GM18499 (cell line): ENCODE data around the gene OR5K4.
"Not testable (repeated sequence)": the region's sequence is repeated elsewhere in the genome, so short reads cannot be mapped to it uniquely, and the experiment has no call there.

Experiments used
- ATAC-seq: cut with Tn5 transposase; IDR thresholded peaks from one replicate; pipeline ENCODE4 v1.9.1; 2021; ENCODE audit warnings: moderate number of reproducible peaks; ENCODE audit not compliant: insufficient read depth, unreplicated experiment

Gene OR5K4

GRCh38 chr3:98367464-98368246 lies 14.0 kb downstream of the OR5K4 start:
- ATAC-seq, result no peak

- ATAC-seq, result no peak
Measured at GRCh38 chr3:98371186-98371585, 17.5 kb downstream of the OR5K4 start.

DNA sequence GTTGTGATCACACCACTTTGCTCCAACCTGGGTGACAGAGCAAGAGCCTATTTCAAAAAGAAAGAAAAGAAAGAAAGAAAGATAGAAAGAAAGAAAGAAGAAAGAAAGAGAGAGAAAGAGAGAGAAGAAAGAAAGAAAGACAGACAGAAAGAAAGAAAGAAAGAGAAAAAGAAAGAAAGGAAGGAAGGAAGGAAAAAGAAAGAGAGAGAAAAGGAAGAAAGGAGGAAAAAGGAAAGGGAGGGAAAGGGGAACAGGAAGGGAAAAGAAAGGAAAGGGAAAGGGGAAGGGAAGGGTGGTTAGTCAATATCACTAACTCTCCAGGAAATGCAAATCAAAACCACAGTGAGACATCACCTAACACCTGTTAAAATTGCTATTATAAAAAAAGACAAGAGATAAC lies 18.2 kb downstream of the OR5K4 start:
- no peak for ATAC-seq

GRCh38 chr3:98372445-98372844 lies 18.8 kb downstream of the OR5K4 start:
- ATAC-seq, result no peak

GRCh38 chr3:98376631-98377030 lies 23.0 kb downstream of the OR5K4 start:
- no peak for ATAC-seq

DNA sequence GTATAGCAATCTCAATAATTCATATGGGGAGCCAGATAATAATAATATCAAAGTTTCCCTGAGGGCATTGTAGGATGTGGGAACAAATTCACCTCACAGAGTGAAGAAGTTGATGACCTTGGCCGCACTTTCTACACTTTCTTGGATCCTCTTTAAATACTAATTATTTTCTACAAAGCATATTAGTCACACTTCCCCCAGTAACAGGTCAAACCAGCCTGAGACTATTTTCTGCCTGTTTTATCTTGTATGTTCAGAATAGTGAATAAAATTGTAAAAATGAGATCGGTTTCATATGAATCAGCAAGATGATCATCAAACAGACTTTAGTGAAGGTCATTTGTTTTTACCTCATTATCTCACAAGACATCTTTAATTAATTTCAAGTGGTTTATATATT lies 34.5 kb downstream of the OR5K4 start:
- ATAC-seq, result no peak

GRCh38 chr3:98390366-98390765 lies 36.7 kb downstream of the OR5K4 start, which contains the start of gene OR5K3:
OR5K3 (plus strand) TSS chr3:98390666; CDS start chr3:98390666, 0 bp downstream.
- ATAC-seq, result no peak

- no peak for ATAC-seq
Measured at GRCh38 chr3:98395101-98395500, 41.4 kb downstream of the OR5K4 start.

DNA sequence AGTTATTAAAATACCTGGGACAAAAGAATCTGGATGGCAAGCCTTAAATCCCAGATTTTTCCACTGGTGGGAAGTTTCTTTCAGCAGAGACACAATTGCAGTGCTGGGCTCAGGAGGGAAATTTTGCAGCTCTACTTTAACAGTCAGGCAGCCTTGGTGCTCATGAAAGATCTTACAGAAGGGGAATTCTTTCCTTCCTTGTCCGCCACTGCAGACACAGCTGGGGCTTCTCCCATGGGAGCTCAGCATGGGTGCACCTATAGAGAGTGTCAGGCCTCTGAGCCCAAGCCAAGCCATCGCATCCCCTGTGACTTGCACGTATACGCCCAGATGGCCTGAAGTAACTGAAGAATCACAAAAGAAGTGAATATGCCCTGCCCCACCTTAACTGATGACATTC lies 42.8 kb downstream of the OR5K4 start:
- ATAC-seq, result not testable (repeated sequence)

DNA sequence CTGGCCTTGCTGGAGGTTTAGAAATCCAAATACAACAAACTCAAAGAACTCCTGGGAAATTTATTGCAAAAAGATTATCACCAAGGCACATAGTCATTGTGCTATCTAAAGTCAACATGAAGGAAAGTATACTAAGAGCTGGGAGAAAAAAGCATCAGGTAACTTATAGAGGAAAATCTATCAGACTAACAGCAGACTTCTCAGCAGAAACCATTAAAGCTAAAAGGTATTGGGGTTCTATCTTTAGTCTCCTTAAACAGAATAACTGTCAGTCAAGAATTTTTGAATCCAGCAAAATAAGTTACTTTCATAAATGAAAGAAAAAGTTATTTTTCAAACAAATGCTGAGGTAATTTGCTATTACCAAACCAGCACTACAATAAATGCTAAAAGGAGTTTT lies 44.9 kb downstream of the OR5K4 start:
- no peak for ATAC-seq

DNA sequence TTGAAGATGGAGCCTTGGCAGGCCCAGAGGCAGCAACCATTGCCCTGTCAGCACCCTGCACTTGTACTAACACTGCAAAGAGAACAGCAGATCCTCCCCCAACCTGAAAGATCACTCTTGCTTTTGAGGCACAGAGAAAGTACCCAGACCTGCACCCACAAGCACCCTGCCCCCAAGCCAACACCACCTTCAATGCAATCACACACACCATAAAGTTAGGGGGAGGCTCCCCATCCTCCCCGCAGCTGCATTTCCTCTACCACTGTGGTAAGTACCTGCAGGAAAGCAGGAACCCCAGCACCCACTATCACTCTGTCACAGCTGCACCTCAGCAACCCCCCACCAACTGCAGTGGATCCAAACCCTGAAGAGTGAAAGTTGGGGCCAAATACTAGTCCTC lies 48.9 kb downstream of the OR5K4 start:
- ATAC-seq, result no peak

DNA sequence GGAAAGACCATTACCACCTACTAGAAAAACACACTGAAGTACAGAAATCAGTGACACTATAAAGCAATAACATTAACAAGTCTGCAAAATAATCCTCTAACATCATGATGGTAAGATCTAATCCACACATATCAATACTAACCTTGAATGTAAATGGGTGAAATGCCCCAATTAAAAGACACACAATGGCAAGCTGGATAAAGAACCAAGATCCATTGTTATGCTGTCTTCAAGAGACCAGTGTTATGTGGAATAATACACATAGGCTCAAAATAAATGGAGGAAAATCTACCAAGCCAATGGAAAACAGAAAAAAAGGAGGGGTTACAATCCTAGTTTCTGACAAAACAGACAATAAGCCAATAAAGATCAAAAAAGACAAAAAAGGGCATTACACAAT lies 50.4 kb downstream of the OR5K4 start:
- ATAC-seq, result no peak
